DMS 273 treated with DMSO at 0.1 percent for 48 hours (cell line): ENCODE results near the gene FSTL4.
"Not testable (repeated sequence)": the region's sequence is repeated elsewhere in the genome, so short reads cannot be mapped to it uniquely, and the experiment has no call there.

Source experiments
- DNase-seq: peaks from one replicate; lab custom pipeline; 2025; lab: John Stamatoyannopoulos, UW

The FSTL4 gene

GRCh38 chr5:133454442-133454841 is 157.9 kb downstream of the FSTL4 start:
- no peak for DNase-seq

- no peak for DNase-seq
These were observed 158.5 kb downstream of the FSTL4 start for GRCh38 chr5:133453831-133454230.

- no peak for DNase-seq
These were observed 159.1 kb downstream of the FSTL4 start for GRCh38 chr5:133453084-133453780.

GRCh38 chr5:133451926-133452325 is 160.4 kb downstream of the FSTL4 start:
- DNase-seq: no peak

- DNase-seq: no peak
These were observed 162.1 kb downstream of the FSTL4 start for GRCh38 chr5:133450286-133450685.

GRCh38 chr5:133449181-133449580 is 163.2 kb downstream of the FSTL4 start:
- DNase-seq: no peak

GRCh38 chr5:133446440-133446839 is 165.9 kb downstream of the FSTL4 start:
- no peak for DNase-seq

GRCh38 chr5:133445744-133446143 is 166.6 kb downstream of the FSTL4 start:
- DNase-seq: no peak

- not testable (repeated sequence) for DNase-seq
These were observed 167.1 kb downstream of the FSTL4 start for GRCh38 chr5:133445204-133445603.

GRCh38 chr5:133444711-133445110 is 167.6 kb downstream of the FSTL4 start:
- no peak for DNase-seq

GRCh38 chr5:133441166-133441815 is 171.1 kb downstream of the FSTL4 start:
- no peak for DNase-seq

- no peak for DNase-seq
These were observed 171.8 kb downstream of the FSTL4 start for GRCh38 chr5:133440467-133441115.

- DNase-seq: no peak
These were observed 172.5 kb downstream of the FSTL4 start for GRCh38 chr5:133439859-133440258.

- DNase-seq: no peak
These were observed 173.9 kb downstream of the FSTL4 start for GRCh38 chr5:133438487-133438886.

- DNase-seq: no peak
These were observed 178.0 kb downstream of the FSTL4 start for GRCh38 chr5:133434336-133434735.

GRCh38 chr5:133433641-133434040 is 178.7 kb downstream of the FSTL4 start:
- no peak for DNase-seq

- DNase-seq: no peak
These were observed 179.3 kb downstream of the FSTL4 start for GRCh38 chr5:133432956-133433532.

GRCh38 chr5:133431326-133431865 is 180.9 kb downstream of the FSTL4 start:
- DNase-seq: no peak

GRCh38 chr5:133430095-133430494 is 182.2 kb downstream of the FSTL4 start:
- no peak for DNase-seq

- DNase-seq: no peak
These were observed 183.3 kb downstream of the FSTL4 start for GRCh38 chr5:133429046-133429445.

- DNase-seq: no peak
These were observed 184.2 kb downstream of the FSTL4 start for GRCh38 chr5:133428072-133428660.

GRCh38 chr5:133427121-133427777 is 185.1 kb downstream of the FSTL4 start:
- DNase-seq: no peak
